AG09309 (cell line): ENCODE measurements around the gene C1orf141.
"Not testable (repeated sequence)": the region's sequence is repeated elsewhere in the genome, so short reads cannot be mapped to it uniquely, and the experiment has no call there.

Experiments
- DNase-seq: peaks from one replicate; pipeline ENCODE4 v3.0.0-alpha.2; 2010; ENCODE audit warnings: low read depth
- H3K4me3 ChIP-seq: 2 replicates; pipeline ENCODE4 v1.5.1; 2011; ENCODE audit warnings: mild to moderate bottlenecking, low read depth, low read length, moderate library complexity; ENCODE audit not compliant: control insufficient read depth
- CTCF ChIP-seq: IDR thresholded peaks from 2 replicates; pipeline ENCODE4 v1.5.1; 2011; ENCODE audit warnings: mild to moderate bottlenecking, low read depth, low read length, inconsistent platforms; ENCODE audit not compliant: insufficient read depth, control insufficient read depth; ENCODE audit errors: missing control alignments

C1orf141 gene

DNA sequence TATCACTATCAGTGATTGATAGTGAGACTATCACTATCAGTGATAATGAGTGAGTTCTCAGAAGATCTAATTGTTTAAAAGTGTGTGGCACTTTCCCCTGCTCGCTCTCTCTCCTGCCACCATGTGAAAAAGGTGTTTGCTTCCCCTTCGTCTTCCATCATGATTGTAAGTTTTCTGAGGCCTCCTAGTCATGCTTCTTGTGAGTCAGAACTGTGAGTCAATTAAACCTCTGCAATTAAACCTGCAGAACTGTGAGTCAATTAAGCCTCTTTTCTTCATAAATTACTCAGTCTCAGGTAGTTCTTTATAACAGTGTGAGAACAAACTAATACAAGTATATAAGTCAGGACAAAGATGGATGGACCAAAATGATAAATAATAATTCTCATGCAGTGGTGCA lies 24.5 kb upstream of the C1orf141 start:
- DNase-seq = no peak
- H3K4me3 ChIP-seq = no peak overlapping the region
- no peak for TF ChIP-seq CTCF

DNA sequence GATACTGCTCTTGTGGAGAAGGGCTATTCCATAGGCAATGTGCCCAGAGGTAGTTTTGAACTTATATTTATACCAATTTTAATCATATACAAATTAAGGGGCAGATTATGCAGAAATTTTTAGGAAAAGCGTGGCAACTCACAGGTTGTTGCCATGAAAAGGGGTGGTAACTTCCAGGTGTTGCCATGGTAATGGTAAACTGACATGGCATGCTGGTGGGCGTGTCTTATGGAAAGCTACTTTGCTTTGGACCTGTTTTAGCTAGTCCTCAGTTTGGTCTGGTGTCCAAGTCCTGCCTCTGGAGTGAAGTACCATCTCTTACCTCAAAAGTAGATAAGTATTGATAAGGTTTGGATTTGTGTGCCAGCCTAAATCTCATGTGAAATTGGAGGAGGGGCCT lies 23.6 kb upstream of the C1orf141 start:
- DNase-seq = no peak
- no peak for TF ChIP-seq CTCF
- H3K4me3 ChIP-seq = no peak overlapping the region

GRCh38 chr1:67150931-67151330 lies 16.2 kb upstream of the C1orf141 start:
- H3K4me3 ChIP-seq = no peak overlapping the region
- DNase-seq = no peak
- no peak for TF ChIP-seq CTCF

- peak; percentile 92 for TF ChIP-seq CTCF
- no peak overlapping the region for H3K4me3 ChIP-seq
- peak; percentile 61 for DNase-seq
Observed at GRCh38 chr1:67149179-67149770, 14.5 kb upstream of the C1orf141 start.

GRCh38 chr1:67148516-67149178 lies 13.9 kb upstream of the C1orf141 start:
- DNase-seq = no peak
- no peak overlapping the region for H3K4me3 ChIP-seq
- TF ChIP-seq CTCF = no peak

DNA sequence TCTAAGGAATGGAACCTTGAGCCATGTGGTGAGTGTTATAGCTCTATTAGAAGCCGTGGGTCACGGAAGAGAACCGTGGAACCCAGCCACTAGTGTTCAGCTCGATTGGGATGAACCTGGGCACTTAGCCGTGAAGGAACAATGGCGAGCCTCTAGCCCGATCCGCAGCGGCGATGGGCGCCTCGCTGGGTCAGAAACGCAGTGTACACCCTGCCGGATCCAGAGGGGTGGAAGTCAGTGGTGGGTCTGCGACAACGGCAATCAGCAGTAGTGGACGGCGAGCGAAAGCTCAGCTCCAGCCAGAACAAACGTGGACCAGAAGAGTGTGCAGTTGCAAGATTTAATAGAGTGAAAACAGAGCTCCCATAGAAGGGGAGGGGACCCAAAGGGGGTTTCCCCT lies 13.2 kb upstream of the C1orf141 start:
- not testable (repeated sequence) for H3K4me3 ChIP-seq, DNase-seq

GRCh38 chr1:67146539-67146938 lies 11.8 kb upstream of the C1orf141 start:
- no peak overlapping the region for H3K4me3 ChIP-seq
- DNase-seq = no peak
- TF ChIP-seq CTCF = no peak
